ENCODE data around the gene PSMD13.

DNA sequence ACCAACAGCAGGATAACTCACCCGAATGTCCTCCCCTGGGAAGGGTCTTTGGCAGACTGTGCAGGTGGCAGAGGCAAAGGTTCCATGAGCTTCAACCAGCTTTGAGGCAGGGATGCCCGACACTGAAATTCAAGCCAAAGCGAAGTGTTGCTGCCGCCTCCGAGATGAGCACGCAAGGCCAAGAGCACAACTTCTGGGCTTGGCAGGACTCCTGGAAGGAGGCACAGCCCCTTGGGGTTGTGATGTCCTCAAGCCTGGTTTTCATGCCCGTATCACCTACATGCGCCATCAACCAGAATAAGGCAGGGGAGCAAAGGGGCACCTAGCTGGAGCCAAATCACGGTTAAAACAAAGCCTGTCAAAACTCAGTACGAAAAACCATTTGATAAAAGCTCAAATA is 6.3 kb upstream of the PSMD13 start:
- TF ChIP-seq, protein P1, sequence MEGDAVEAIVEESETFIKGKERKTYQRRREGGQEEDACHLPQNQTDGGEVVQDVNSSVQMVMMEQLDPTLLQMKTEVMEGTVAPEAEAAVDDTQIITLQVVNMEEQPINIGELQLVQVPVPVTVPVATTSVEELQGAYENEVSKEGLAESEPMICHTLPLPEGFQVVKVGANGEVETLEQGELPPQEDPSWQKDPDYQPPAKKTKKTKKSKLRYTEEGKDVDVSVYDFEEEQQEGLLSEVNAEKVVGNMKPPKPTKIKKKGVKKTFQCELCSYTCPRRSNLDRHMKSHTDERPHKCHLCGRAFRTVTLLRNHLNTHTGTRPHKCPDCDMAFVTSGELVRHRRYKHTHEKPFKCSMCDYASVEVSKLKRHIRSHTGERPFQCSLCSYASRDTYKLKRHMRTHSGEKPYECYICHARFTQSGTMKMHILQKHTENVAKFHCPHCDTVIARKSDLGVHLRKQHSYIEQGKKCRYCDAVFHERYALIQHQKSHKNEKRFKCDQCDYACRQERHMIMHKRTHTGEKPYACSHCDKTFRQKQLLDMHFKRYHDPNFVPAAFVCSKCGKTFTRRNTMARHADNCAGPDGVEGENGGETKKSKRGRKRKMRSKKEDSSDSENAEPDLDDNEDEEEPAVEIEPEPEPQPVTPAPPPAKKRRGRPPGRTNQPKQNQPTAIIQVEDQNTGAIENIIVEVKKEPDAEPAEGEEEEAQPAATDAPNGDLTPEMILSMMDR (IDR thresholded peaks at IDR 0.05): no peak
- no peak for TF ChIP-seq ZFX (IDR thresholded peaks at IDR 0.05; ENCODE audit: borderline replicate concordance)
